OCI-LY7 (cell line): Measurements from ENCODE around the gene ACVR1C.

Source experiments
- CTCF ChIP-seq: fragments of 200-600 bp; sonication (generic); conservative IDR thresholded peaks from 2 replicates; pipeline ENCODE4 v1.5.1; 2014; ENCODE audit warnings: mild to moderate bottlenecking, antibody characterized with exemption, low read length, moderate library complexity, mixed read lengths
- EZH2phosphoT487 ChIP-seq: fragments of 200-600 bp; sonication (generic); IDR thresholded peaks from 2 replicates; pipeline ENCODE4 v1.6.1; 2018; ENCODE audit warnings: low read depth, borderline replicate concordance, mild to moderate bottlenecking, mixed run types, antibody characterized with exemption, low read length, moderate library complexity, mixed read lengths

GRCh38 chr2:157587576-157587975 is 41.1 kb downstream of the ACVR1C start:
- TF ChIP-seq CTCF, result no peak
- TF ChIP-seq EZH2phosphoT487, result no peak
